B cell (primary cell): ENCODE results near the gene TMEM231. TPM values are rescaled to one million over a fixed set of nuclear protein-coding genes. Genes with fewer than 3 reads are reported as not detected.
A peak's percentile ranks its signal among the peaks of the same experiment; 100 is the strongest.

Experiments
- ATAC-seq: fragments of 200-7000 bp; cut with Tn5 transposase; one replicate; pipeline ENCODE4 v1.10.0; 2021; ENCODE audit warnings: low read depth, mild to moderate bottlenecking, moderate number of reproducible peaks, moderate library complexity
- CTCF ChIA-PET: fragments of 350-600 bp; sonication (Branson Sonifier 250); formaldehyde crosslinking; loops from one replicate; lab custom pipeline; 2021; ENCODE audit warnings: antibody characterized with exemption, inconsistent platforms; lab: Charles Lee
- POLR2A ChIA-PET: fragments of 350-600 bp; sonication (Branson Sonifier 250); formaldehyde crosslinking; loops from one replicate; lab custom pipeline; 2021; ENCODE audit warnings: antibody characterized with exemption; lab: Charles Lee
- DNase-seq: peaks from one replicate; pipeline ENCODE4 v3.0.0; 2013
- H2AFZ ChIP-seq: 2 replicates; pipeline ENCODE4 v1.6.1; 2012; ENCODE audit warnings: mild to moderate bottlenecking, low read depth, low read length; ENCODE audit not compliant: insufficient read depth, poor library complexity, severe bottlenecking
- H3K27ac ChIP-seq, 2 donors: 1 replicate in 1 of 2; 2 replicates in 1 of 2; pipeline ENCODE4 v1.5.1; 2012 to 2013; ENCODE audit warnings: low read length in 2 of 2, mild to moderate bottlenecking in 2 of 2, moderate library complexity in 1 of 2
- H3K27me3 ChIP-seq, 4 experiments: fragments of 200-600 bp in 1 of 4; sonication (generic) in 1 of 4; replicated peaks in 1 of 4; 1 replicate in 2 of 4; 2 replicates in 2 of 4; pipeline versions ENCODE4 v1.6.1 to v1.7.0; 2013 to 2016; ENCODE audit warnings: low read length in 3 of 4, mild to moderate bottlenecking in 2 of 4, mixed read lengths in 1 of 4, moderate library complexity in 1 of 4; ENCODE audit not compliant: insufficient read depth in 4 of 4, control insufficient read depth in 3 of 4; ENCODE audit errors: control extremely low read depth in 1 of 4
- H3K36me3 ChIP-seq, 2 experiments: replicated peaks in 1 of 2; 1 replicate in 1 of 2; 2 replicates in 1 of 2; pipeline versions ENCODE4 v1.6.1 to v1.7.1; 2013; ENCODE audit warnings: low read length in 1 of 2; ENCODE audit not compliant: insufficient read depth in 2 of 2, control insufficient read depth in 1 of 2; ENCODE audit errors: control extremely low read depth in 1 of 2, extremely low read depth in 1 of 2
- H3K4me1 ChIP-seq, 2 donors: fragments of 200-600 bp in 1 of 2; sonication (generic) in 1 of 2; 1 replicate in 1 of 2; 2 replicates in 1 of 2; pipeline versions ENCODE4 v1.5.1 to v1.6.1; 2013 to 2017; ENCODE audit warnings: low read length in 2 of 2; ENCODE audit not compliant: control insufficient read depth in 2 of 2, insufficient read depth in 2 of 2
- H3K4me2 ChIP-seq: replicated peaks from 2 replicates; pipeline ENCODE3; 2012; ENCODE audit warnings: mild to moderate bottlenecking, low read depth, low read length; ENCODE audit not compliant: poor library complexity, severe bottlenecking
- H3K4me3 ChIP-seq, 5 experiments: fragments of 200-600 bp in 1 of 5; sonication (generic) in 1 of 5; 1 replicate in 3 of 5; 2 replicates in 2 of 5; pipeline versions ENCODE4 v1.5.1 to v1.7.0; 2011 to 2016; ENCODE audit warnings: low read length in 4 of 5, mild to moderate bottlenecking in 4 of 5, low read depth in 2 of 5, control low read depth in 1 of 5, moderate library complexity in 1 of 5; ENCODE audit not compliant: insufficient read depth in 1 of 5; ENCODE audit errors: control extremely low read depth in 1 of 5, extremely low read depth in 1 of 5
- H3K79me2 ChIP-seq: fragments of 200-600 bp; sonication (generic); one replicate; pipeline ENCODE4 v1.6.0; 2016; ENCODE audit warnings: low read length; ENCODE audit not compliant: control insufficient read depth, insufficient read depth
- H3K9ac ChIP-seq: fragments of 200-600 bp; sonication (generic); 2 replicates; pipeline ENCODE4 v1.6.1; 2017; ENCODE audit warnings: mild to moderate bottlenecking, low read length, moderate library complexity
- H3K9me3 ChIP-seq, 3 donors: one replicate each; pipeline versions ENCODE4 v1.6.1 to v1.7.1; 2013; ENCODE audit warnings: low read length in 2 of 3; ENCODE audit not compliant: control insufficient read depth in 2 of 3, insufficient read depth in 1 of 3; ENCODE audit errors: control extremely low read depth in 1 of 3
- H4K20me1 ChIP-seq: 2 replicates; pipeline ENCODE4 v1.6.0; 2012; ENCODE audit warnings: mild to moderate bottlenecking, low read length; ENCODE audit not compliant: insufficient read depth, control insufficient read depth, poor library complexity, severe bottlenecking
- H3K27ac Mint-ChIP-seq: one replicate; pipeline ENCODE4 v1.8.0; 2021; ENCODE audit warnings: mixed read lengths
- H3K27me3 Mint-ChIP-seq: one replicate; pipeline ENCODE4 v1.8.0; 2021; ENCODE audit warnings: mixed read lengths
- H3K4me1 Mint-ChIP-seq: one replicate; pipeline ENCODE4 v1.8.0; 2021; ENCODE audit warnings: mixed read lengths
- H3K4me3 Mint-ChIP-seq: one replicate; pipeline ENCODE4 v1.8.0; 2021; ENCODE audit warnings: mixed read lengths
- H3K9me3 Mint-ChIP-seq: one replicate; pipeline ENCODE4 v1.8.0; 2022; ENCODE audit warnings: mixed read lengths; ENCODE audit not compliant: insufficient read depth
- CTCF ChIP-seq: fragments of 200-600 bp; IDR thresholded peaks from one replicate; pipeline ENCODE4 v1.8.0; 2022; ENCODE audit warnings: antibody characterized with exemption, mild to moderate bottlenecking
- EZH2 ChIP-seq: IDR thresholded peaks from 2 replicates; pipeline ENCODE4 v1.6.1; 2012; ENCODE audit warnings: borderline replicate concordance, low read depth, mild to moderate bottlenecking, moderate library complexity, low read length; ENCODE audit not compliant: insufficient read depth, poor library complexity, severe bottlenecking
- WGBS: methylation state at CpG from one replicate; pipeline ENCODE4 v1.1.5; 2013; ENCODE audit warnings: missing lambda C conversion rate; ENCODE audit not compliant: insufficient coverage; 5-methylcytosine and 5-hydroxymethylcytosine counted together
- intact Hi-C: fragments of 100-400 bp; cut with micrococcal nuclease; formaldehyde crosslinking; loops from one replicate; pipeline ENCODE4 v1.10.0; 2022
- polyA plus RNA-seq: library from polyadenylated mRNA; depleted of rRNA; stranded (reverse); fragments of >200 nt; gene quantifications from 2 replicates; pipeline ENCODE4 v1.2.3, GENCODE V29; 2012
- total RNA-seq, 2 donors: library from RNA; stranded (reverse); fragments of 120-200 nt in 1 of 2; gene quantifications; 1 replicate in 1 of 2; 2 replicates in 1 of 2; pipeline versions ENCODE4 v1.2.3 to v1.2.4, GENCODE V29; 2013 to 2022

The TMEM231 gene
- total and polyA plus RNA-seq, 2 donors (not counting 1 experiment from before 2014, with no cell fraction given), result 4.2 to 6.0 TPM

GRCh38 chr16:75579281-75579834 lies 23.3 kb upstream of the TMEM231 start:
- Histone ChIP-seq H3K36me3 (peaks cover 7 to 41% of the 10 kb centered on the region in 2 experiments), H3K9me3 (no peaks in the 10 kb centered on the region), H3K4me3 (no peak overlapping the region), H3K27me3 (no peaks in the 10 kb centered on the region), H4K20me1 (peaks cover 11% of the 10 kb centered on the region), H3K4me1 (peaks cover 25 to 63% of the 10 kb centered on the region in 2 donors), H3K27ac (peak overlapping the region; percentile 36 to 43), H2AFZ (no peak overlapping the region), H3K79me2 (peaks cover 9% of the 10 kb centered on the region), H3K4me2 (peak overlapping the region; percentile 35), H3K9ac (no peak overlapping the region)
- H3K4me3 Mint-ChIP-seq, result peak overlapping the region; percentile 44
- DNase-seq (peak; percentile 34), ATAC-seq (no peak)
- peak overlapping the region; percentile 50 for H3K27ac Mint-ChIP-seq
- intact Hi-C loops, result no loop called here
- ChIA-PET CTCF (interaction anchor here (0.8 to 0.9 kb wide), 2 partner anchors 9 to 114 kb away, joined by 3 to 5 read pairs; no protein-coding TSS in a partner anchor), POLR2A (no interaction called here)
- no peaks in the 10 kb centered on the region for H3K27me3 Mint-ChIP-seq
- TF ChIP-seq EZH2 (no peak), CTCF (no peak)
- H3K9me3 Mint-ChIP-seq, result no peaks in the 10 kb centered on the region
- H3K4me1 Mint-ChIP-seq, result peaks cover 50% of the 10 kb centered on the region
- WGBS, result 42% methylated on average over 6 of the region's 7 CpGs

- TF ChIP-seq EZH2 (no peak), CTCF (no peak)
- peak overlapping the region; percentile 50 for H3K27ac Mint-ChIP-seq
- H3K4me2 ChIP-seq, result no peak overlapping the region
These were observed 22.7 kb upstream of the TMEM231 start for GRCh38 chr16:75578725-75579124.

More at GRCh38 chr16:75578725-75579124, 22.7 kb upstream of the TMEM231 start:
- Histone ChIP-seq H3K9ac (no peak overlapping the region), H4K20me1 (peaks cover 15% of the 10 kb centered on the region), H3K9me3 (no peaks in the 10 kb centered on the region), H3K79me2 (peaks cover 15% of the 10 kb centered on the region), H3K4me3 (no peak overlapping the region), H3K4me1 (peaks cover 18 to 60% of the 10 kb centered on the region in 2 donors), H2AFZ (no peak overlapping the region), H3K27me3 (no peaks in the 10 kb centered on the region), H3K27ac (peak overlapping the region in 1 of 2 donors; percentile 43), H3K36me3 (peaks cover 11 to 47% of the 10 kb centered on the region in 2 experiments)
- H3K4me1 Mint-ChIP-seq, result peaks cover 48% of the 10 kb centered on the region
- no CpG with 5 or more reads among the region's 2 CpGs for WGBS
- no peaks in the 10 kb centered on the region for H3K27me3 Mint-ChIP-seq
- no peak overlapping the region for H3K4me3 Mint-ChIP-seq
- intact Hi-C loops, result no loop called here
- DNase-seq (no peak), ATAC-seq (no peak)
- ChIA-PET POLR2A (no interaction called here), CTCF (interaction anchor here (0.9 kb wide), 1 partner anchor 9 kb away, joined by 3 read pairs; no protein-coding TSS in a partner anchor)
- no peaks in the 10 kb centered on the region for H3K9me3 Mint-ChIP-seq
